SU-DHL-6 (cell line): ENCODE data around the gene PEX6.

Experiments used
- H2AFZ ChIP-seq: fragments of 200-600 bp; sonication (generic); 2 replicates; pipeline ENCODE4 v1.6.1; 2014; ENCODE audit warnings: low read depth, mild to moderate bottlenecking, moderate library complexity, mixed read lengths, antibody characterized with exemption, low read length; ENCODE audit not compliant: severe bottlenecking
- H3F3A ChIP-seq: fragments of 200-600 bp; shearing (Covaris generic); 2 replicates; pipeline ENCODE4 v1.6.0; 2016; ENCODE audit warnings: antibody characterized with exemption, mild to moderate bottlenecking; ENCODE audit not compliant: insufficient read depth
- H3K27ac ChIP-seq: fragments of 200-600 bp; sonication (generic); 2 replicates; pipeline ENCODE4 v1.5.1; 2016; ENCODE audit warnings: low read depth, mild to moderate bottlenecking, low read length, moderate library complexity, mixed read lengths
- H3K27me3 ChIP-seq: fragments of 200-600 bp; sonication (generic), shearing (Covaris generic); 2 replicates; pipeline ENCODE4 v1.6.0; 2014; ENCODE audit warnings: mild to moderate bottlenecking, low read length
- H3K36me3 ChIP-seq: fragments of 200-600 bp; sonication (generic); 2 replicates; pipeline ENCODE4 v1.6.1; 2014; ENCODE audit warnings: mild to moderate bottlenecking, low read length, mixed read lengths
- H3K4me2 ChIP-seq: fragments of 300-600, 200-600 bp; shearing (Covaris generic), sonication (generic); 2 replicates; pipeline ENCODE4 v1.6.0; 2014; ENCODE audit warnings: low read length, low read depth, mild to moderate bottlenecking; ENCODE audit not compliant: poor library complexity, severe bottlenecking
- H3K4me3 ChIP-seq: fragments of 200-600 bp; sonication (generic); 2 replicates; pipeline ENCODE4 v1.5.1; 2014; ENCODE audit warnings: antibody characterized with exemption, low read length, mild to moderate bottlenecking, mixed read lengths; ENCODE audit not compliant: insufficient read depth, poor library complexity, severe bottlenecking
- H3K79me2 ChIP-seq: fragments of 200-600 bp; sonication (generic); 2 replicates; pipeline ENCODE4 v1.6.1; 2014; ENCODE audit warnings: mild to moderate bottlenecking, low read length, moderate library complexity; ENCODE audit not compliant: insufficient read depth
- H3K9ac ChIP-seq: fragments of 200-600 bp; sonication (generic); 2 replicates; pipeline ENCODE4 v1.7.0; 2014; ENCODE audit warnings: mild to moderate bottlenecking, low read length
- H3K9me2 ChIP-seq: fragments of 200-600 bp; sonication (generic); replicated peaks from 2 replicates; pipeline ENCODE4 v1.6.1; 2014; ENCODE audit warnings: low read length; ENCODE audit not compliant: insufficient read depth
- H3K9me3 ChIP-seq: fragments of 200-600 bp; sonication (generic); 2 replicates; pipeline ENCODE4 v1.6.1; 2014; ENCODE audit warnings: low read length, mixed read lengths; ENCODE audit not compliant: insufficient read depth
- H4K20me1 ChIP-seq: fragments of 200-600 bp; sonication (generic); 2 replicates; pipeline ENCODE4 v1.6.1; 2014; ENCODE audit warnings: low read depth, mild to moderate bottlenecking, antibody characterized with exemption, low read length, moderate library complexity, mixed read lengths
- EZH2phosphoT487 ChIP-seq: fragments of 200-600 bp; sonication (generic), shearing (Covaris generic); conservative IDR thresholded peaks from 2 replicates; pipeline ENCODE4 v1.6.1; 2018; ENCODE audit warnings: mild to moderate bottlenecking, antibody characterized with exemption, low read length, moderate library complexity, mixed read lengths
- TF ChIP-seq, protein P1 (sequence below): fragments of 200-600 bp; sonication (generic); IDR thresholded peaks from one replicate; pipeline ENCODE4 v1.5.1; 2017; ENCODE audit warnings: antibody characterized with exemption, mild to moderate bottlenecking, low read length, moderate library complexity; ENCODE audit not compliant: insufficient read depth, poor library complexity, severe bottlenecking

The PEX6 gene

DNA sequence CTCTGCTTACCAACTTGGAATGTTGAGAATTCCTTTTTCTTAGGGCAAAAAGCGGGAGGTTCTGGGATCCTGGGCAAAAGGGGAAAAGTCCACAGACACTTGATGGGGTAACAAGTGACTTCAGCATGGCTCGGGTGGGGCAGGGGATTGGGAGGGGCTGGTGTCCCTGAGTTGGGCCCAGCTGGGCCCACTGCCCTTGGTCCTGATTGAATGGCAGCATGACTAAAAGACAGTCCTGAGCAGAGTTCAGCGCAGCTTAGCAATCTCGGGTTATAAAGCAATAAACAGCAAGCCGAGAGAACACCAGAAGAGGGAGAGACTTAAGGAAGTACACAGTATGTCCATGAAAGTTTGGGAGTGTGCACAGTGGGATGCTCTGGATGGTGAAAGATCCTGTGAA, 10.9 kb upstream of the PEX6 start:
- no peaks in the 10 kb centered on the region for H3K9me3 ChIP-seq
- TF ChIP-seq EZH2phosphoT487 = no peak
- TF ChIP-seq, protein P1, sequence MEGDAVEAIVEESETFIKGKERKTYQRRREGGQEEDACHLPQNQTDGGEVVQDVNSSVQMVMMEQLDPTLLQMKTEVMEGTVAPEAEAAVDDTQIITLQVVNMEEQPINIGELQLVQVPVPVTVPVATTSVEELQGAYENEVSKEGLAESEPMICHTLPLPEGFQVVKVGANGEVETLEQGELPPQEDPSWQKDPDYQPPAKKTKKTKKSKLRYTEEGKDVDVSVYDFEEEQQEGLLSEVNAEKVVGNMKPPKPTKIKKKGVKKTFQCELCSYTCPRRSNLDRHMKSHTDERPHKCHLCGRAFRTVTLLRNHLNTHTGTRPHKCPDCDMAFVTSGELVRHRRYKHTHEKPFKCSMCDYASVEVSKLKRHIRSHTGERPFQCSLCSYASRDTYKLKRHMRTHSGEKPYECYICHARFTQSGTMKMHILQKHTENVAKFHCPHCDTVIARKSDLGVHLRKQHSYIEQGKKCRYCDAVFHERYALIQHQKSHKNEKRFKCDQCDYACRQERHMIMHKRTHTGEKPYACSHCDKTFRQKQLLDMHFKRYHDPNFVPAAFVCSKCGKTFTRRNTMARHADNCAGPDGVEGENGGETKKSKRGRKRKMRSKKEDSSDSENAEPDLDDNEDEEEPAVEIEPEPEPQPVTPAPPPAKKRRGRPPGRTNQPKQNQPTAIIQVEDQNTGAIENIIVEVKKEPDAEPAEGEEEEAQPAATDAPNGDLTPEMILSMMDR = no peak
- no peaks in the 10 kb centered on the region for H3K9me2 ChIP-seq
- H4K20me1 ChIP-seq = no peaks in the 10 kb centered on the region
- no peak overlapping the region for H3K9ac ChIP-seq
- H3K27me3 ChIP-seq = no peaks in the 10 kb centered on the region
- no peaks in the 10 kb centered on the region for H3K36me3 ChIP-seq
- no peak overlapping the region for H2AFZ ChIP-seq
- H3K4me3 ChIP-seq = no peak overlapping the region
- H3F3A ChIP-seq = no peaks in the 10 kb centered on the region; the same call in 1 of the 2 replicates
- no peak overlapping the region for H3K4me2 ChIP-seq
- H3K79me2 ChIP-seq = peaks cover 11% of the 10 kb centered on the region
- no peak overlapping the region for H3K27ac ChIP-seq

DNA sequence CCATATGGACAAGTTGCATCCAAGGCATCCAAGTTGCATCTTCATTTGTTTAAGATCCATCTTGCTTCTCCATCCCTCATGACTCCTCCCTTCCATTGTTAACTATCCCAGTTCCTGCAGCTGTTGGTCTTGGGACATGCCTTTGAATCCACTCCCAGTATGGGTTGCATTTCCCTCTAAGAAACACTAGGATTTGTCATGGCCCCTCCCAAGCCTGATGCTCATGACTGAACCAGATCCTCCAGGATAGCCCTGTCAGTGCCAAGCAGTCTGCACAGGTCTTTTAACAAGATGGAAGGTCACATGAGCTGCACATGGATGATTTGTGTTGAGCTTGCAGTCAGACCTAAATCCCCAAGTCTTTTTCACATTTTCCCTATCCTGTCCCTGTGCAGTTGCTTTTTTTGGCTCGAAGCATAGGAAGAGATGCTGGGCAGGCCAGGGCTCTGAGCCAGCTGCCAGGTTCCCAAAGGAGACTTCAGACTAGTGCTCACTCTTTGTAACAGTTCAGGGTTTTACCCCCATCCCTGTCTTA, 9.6 kb upstream of the PEX6 start:
- Histone ChIP-seq H3K9ac (no peak overlapping the region), H3K27me3 (no peaks in the 10 kb centered on the region), H3K9me3 (no peaks in the 10 kb centered on the region), H3K4me2 (no peak overlapping the region), H3F3A (no peaks in the 10 kb centered on the region), H2AFZ (no peak overlapping the region), H4K20me1 (no peaks in the 10 kb centered on the region), H3K79me2 (peaks cover 11% of the 10 kb centered on the region), H3K9me2 (no peaks in the 10 kb centered on the region), H3K27ac (no peak overlapping the region), H3K36me3 (no peaks in the 10 kb centered on the region), H3K4me3 (no peak overlapping the region)
- TF ChIP-seq, protein P1 = no peak
- no peak for TF ChIP-seq EZH2phosphoT487

DNA sequence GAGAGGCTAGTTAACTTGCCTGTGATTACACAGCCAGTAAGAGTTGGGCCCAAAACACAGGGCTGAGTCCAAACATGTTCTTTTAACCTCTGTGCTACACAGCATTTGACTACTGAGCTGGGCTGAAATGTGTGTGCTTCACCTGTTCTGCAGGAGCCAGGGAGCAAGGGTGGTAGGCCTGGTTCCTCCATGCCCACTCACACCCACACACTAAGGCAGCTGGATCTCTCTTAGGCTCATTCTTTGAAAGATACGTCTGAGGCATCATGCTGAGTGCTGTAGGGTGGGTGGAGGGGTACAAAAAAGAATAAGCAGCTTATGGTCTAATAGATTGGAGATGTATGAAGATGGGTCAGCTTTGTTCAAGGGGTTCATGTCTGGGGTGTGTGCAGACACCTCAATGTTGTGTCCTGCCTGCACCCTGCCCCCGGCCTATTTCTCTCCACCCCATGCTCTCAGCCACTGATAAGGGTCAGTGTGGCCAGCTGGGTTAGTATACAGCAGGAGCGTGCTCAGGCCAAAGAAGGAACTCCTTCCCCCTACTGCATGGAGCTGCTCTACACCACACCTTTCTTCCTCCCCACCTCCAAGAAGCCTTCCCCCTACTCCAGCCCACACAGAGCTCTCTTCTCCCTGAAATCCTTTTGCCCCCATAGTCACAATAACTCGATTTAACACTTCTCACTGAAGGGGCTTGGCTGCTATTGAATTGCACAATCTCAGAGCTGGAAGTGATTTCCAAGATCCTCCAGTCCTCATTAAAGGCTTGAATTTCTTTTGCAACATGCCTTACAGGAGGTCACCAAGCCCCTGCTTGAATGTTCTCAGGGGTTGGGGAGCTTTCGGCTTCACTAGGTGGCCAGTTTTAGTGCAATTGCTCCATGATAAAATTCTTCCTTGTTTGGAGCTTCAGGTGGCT, 8.8 kb upstream of the PEX6 start:
- H2AFZ ChIP-seq = no peak overlapping the region
- no peaks in the 10 kb centered on the region for H3F3A ChIP-seq
- H3K9me2 ChIP-seq = no peaks in the 10 kb centered on the region
- peaks cover 11% of the 10 kb centered on the region for H3K79me2 ChIP-seq
- H3K9ac ChIP-seq = no peak overlapping the region
- no peaks in the 10 kb centered on the region for H3K9me3 ChIP-seq
- no peaks in the 10 kb centered on the region for H4K20me1 ChIP-seq
- H3K27ac ChIP-seq = no peak overlapping the region
- TF ChIP-seq, protein P1 = no peak
- no peak for TF ChIP-seq EZH2phosphoT487
- H3K36me3 ChIP-seq = no peaks in the 10 kb centered on the region
- no peak overlapping the region for H3K4me3 ChIP-seq
- H3K27me3 ChIP-seq = no peaks in the 10 kb centered on the region
- H3K4me2 ChIP-seq = no peak overlapping the region
